ENCODE results near the gene XKR8.

Gene XKR8, protein sequence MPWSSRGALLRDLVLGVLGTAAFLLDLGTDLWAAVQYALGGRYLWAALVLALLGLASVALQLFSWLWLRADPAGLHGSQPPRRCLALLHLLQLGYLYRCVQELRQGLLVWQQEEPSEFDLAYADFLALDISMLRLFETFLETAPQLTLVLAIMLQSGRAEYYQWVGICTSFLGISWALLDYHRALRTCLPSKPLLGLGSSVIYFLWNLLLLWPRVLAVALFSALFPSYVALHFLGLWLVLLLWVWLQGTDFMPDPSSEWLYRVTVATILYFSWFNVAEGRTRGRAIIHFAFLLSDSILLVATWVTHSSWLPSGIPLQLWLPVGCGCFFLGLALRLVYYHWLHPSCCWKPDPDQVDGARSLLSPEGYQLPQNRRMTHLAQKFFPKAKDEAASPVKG

DNA sequence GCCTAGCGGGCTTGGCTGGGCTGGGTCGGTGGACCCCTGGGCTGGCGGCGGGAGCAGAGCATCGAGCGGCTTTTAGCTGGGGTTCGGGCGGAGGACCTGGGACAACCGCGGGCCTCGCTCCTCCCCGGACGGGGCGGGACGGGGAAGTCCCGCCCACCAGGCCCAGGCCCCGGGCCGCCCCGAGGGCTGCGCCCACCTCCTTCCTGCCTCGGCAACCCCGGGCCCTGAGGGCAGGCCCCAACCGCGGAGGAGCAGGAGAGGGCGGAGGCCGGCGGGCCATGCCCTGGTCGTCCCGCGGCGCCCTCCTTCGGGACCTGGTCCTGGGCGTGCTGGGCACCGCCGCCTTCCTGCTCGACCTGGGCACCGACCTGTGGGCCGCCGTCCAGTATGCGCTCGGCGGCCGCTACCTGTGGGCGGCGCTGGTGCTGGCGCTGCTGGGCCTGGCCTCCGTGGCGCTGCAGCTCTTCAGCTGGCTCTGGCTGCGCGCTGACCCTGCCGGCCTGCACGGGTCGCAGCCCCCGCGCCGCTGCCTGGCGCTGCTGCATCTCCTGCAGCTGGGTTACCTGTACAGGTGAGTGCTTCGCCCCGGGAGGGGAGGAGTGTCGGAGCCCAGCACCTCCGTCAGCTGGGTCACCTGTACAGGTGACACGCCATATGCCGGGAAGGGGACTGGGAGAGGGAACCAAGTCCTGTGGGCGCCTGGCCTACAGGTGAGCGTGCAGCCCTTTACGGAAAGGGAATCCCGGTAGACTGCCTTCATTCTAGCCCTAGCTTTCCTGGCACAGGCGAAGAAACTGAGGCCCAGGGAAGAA, at the start of gene XKR8:
Gene XKR8 (plus strand): TSS at position 182 of the 812 bp plus-strand sequence. CDS start 97 bp downstream, at position 279.
- DNase-seq: peak; percentile 85 to 91

DNA sequence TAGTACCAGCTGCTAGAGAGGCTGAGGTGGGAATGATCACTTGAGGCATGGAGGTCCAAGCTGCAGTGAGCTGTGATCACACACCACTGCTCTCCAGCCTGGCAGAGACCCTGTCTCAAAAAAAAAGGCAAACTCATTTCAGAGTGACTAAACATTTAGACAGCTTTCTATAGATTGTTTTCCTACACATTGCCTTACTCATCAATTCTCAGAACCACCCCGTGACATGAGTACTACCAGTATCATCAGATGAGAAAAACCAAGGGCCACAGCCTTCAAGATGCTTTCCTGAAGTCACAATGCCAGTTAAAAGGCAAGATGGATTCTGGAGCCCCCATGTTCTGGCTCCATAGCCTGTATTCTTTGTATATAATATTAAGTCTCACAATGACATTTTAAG, 47.3 kb upstream of the XKR8 start:
- peak in 1 of 2 experiments; percentile 34 for DNase-seq

DNA sequence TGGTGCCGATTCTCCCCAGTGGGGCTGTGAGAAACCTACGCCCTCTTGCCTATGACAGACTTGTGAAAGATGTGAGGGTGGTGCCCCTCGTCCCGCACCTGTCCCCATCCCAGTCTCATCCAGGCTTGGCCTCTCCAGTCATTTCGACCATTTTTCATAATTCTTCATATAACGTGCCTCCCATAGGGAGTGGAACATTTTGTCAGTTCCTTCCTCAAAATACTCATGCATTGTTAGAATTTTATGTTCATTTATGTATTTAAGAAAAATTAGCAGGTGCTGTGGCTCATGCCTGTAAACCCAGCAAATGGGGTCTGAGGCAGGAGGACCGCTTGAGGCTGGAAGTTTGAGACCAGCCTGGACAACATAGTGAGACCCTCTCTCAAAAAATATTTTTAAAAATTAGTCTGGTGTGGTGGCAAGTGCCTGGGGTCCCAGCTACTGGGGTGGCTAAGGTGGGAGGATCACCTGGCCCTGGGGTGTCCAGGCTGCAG, 44.6 kb upstream of the XKR8 start:
- DNase-seq: no peak

DNA sequence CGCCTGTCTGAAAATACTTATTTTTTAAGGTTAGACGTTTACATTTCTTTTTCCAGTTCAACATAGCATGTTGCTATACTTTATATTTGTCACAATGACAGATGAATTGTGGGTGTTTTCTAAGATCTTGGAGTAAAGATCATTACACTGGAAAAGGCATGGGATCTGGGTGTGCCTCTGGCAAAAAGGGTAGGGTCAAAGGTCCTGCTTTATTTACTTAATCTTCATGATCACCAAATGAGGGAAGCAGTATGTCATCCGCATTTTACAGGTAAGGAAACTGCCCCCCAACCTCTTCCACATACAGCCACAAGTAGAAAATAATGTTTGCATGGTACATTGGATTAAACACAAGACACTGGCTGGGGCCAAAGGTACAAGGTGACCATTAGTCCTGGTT, 37.5 kb upstream of the XKR8 start:
- DNase-seq: no peak

DNA sequence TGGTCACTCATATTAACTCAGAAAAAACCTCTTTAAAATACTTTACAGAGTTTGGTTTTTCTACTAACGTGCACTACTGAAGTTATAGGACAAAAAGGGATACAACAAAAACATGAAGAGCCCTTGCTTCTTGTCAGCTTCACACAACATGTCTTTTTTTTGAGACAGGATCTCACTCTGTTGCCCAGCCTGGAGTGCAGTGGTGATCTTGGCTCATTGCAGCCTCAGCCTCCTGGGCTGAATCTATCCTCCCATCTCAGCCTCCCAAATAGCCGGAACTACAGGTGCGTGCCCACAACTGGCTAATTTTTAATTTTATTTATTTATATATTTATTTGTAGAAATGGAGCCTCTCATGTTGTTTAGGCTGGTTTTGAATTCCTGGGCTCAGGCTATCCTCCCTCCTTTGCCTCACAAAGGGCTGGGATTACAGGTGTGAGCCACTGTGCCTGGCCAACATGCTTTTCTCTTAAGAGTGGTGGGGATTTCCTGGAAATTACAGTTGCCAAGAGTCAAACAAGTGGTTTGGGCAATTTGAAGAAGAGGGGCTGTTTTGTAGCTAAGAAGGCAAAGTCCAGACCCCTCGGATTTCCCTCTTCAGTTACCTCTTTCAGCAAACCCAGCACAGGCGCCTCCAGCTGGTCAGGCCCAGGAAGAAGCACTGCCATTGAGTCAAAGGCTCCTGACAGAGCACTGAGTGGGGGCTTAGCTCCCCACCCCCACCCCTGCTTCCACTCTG, 31.4 kb upstream of the XKR8 start:
- DNase-seq: no peak

DNA sequence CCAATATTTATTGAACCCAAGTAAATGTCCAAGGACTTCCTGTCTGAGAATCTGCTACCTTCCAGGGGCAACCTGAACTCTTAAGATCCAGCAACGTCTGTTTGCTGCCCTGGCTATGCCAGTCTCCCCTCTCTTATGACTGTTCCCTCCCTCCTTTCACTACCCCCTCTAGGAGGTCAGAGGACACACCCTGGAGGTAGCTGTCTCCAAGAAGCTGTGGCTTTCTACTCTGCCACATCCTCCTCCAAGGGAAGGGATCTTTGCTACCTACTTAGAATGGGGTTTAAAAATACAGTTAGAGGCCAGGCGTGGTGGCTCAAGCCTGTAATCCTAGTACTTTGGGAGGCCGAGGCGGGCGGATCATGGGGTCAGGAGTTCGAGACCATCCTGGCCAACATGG, 28.6 kb upstream of the XKR8 start:
- no peak for DNase-seq

DNA sequence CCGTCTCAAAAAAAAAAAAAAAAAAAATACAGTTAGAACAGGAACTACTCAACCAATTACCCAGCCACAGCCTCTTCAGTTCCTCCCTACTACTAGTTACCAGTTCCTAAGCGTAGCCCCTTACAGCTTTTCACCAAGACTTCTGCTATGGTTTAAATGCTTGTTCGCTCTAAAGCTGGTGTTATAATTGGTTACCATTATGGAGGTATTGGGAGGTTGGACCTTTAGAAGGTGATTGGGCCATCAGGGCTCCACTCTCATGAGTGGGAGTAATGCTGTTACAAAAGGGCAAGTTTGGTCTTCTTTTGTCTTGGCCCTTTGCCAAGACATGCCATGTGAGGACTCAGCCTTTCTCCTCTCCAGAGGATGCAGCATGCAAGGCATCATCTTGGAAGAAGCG, 28.0 kb upstream of the XKR8 start:
- no peak for DNase-seq

DNA sequence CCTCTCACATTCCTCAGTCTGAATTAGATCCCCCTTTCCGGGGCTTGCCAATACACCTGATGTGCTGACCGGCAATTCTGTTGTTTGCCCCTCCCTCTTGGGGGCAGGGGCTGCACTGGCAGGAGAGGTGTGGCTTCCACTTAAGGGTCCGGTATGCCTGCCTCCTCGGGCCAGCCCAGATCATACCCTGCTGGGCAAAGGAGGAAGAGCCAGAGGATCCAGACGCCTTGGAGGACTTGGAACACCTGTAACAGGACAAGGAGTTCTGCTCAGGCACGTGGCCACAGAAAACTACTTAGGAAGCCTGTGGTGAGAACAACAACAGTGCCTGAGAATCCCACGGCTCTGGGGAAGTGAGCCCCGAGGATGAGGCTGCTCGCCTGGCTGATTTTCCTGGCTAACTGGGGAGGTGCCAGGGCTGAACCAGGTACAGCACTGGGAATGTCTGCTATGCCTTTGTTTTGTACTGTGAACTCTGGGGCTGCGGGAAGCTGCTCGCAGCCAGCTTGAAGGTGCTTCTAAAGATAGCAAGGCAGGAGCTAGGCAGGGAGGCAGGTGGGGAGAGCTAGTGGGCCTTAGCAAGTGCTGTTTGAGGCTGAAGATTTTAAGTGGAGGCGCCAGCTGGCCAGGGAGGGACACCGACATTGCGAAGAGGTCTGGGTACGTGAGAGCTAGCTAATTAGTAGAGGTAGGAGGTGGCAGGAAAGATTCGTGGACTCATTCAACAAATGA, 24.8 kb upstream of the XKR8 start, which contains the start of gene SMPDL3B:
Gene SMPDL3B (plus strand): TSS at position 183 of the 732 bp plus-strand sequence. CDS start 184 bp downstream, at position 367.
- DNase-seq: peak; percentile 30 to 34

DNA sequence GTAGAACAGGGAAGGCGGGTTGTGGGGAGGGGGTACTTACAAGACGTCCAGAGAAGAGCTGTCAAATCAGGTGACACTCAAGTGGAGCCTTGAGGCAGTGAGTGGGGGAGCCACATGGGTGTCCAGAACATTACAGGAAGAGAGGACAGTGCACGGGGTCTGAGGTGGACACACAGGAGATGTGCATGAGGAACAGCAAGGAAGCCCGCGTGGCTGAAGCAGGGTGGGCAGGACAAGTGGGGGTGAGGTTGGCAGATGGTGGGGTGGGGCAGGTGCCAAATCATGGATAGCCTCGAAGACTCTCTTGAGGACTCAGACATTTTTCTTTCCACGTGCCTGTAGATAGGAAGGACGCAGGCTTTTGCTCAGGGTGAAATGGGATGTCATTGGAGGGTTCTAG, 24.1 kb upstream of the XKR8 start:
- no peak for DNase-seq

DNA sequence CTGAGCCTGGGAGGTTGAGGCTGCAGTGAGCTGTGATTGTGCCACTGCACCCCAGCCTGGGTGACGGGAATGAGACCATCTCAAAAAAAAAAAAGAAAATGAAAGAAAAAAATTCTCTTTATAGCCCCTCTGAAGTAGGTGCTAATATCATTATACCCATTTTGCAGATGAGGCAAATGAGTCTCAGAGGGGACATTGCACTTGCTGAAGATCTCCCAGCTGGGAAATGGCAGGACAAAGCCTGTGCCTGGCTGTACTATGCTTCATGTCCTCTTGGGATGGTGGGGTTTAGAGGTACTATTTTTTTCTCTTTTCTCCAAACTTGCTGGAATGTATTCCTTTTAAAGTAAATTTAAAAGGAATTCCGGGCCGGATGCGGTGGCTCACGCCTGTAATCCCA, 23.4 kb upstream of the XKR8 start:
- no peak for DNase-seq

DNA sequence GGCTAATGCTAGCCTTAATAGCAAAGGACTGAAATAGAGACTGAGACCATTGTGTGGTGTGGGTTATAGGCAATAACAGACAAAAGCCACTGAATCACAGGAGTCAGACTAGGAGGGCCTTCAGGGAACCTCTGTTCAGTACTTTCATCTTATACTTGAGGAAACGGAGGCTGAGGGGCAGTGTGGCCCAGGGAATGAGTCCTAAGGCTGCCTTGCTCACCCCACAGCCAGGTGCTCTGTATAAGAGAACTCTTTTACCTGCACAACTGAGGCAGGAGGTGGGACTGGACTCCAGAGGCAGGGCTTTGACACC, 22.3 kb upstream of the XKR8 start:
- no peak for DNase-seq

DNA sequence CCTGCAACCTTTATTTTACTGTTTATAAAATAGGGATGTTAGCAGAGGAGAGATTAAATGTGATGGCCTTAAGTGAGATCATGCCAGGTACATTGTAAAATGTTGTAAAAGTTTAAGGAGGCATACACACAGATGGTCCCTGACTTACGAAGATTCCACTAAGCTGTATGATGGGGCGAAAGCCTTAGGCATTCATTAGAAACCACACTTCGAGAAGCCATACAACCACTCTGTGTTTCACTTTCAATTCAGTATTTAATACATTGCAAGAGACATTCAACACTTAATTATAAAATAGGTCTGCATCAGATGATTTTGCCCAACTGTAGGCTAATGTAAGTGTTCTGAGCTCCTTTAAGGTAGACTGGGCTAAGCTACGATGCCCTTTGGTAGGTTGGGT, 21.3 kb upstream of the XKR8 start:
- no peak for DNase-seq

DNA sequence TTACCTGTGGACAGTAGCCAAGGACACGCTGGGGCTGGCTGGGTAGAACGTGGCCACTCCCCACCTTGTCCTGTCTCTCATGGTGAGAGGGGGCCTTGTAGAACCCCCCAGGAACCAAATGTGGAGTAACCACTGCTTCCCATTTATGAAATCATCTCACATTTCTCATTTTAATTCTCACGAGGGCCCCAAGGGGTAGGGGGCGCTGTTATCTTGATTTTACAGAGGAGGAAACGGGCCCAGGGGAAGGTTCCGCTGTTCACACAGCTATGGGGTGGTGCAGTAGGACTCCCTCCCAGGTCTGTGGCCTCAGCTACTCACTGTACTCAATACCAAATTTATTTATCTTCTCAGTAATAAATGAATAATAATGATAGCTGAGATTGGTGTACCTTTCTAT, 19.5 kb upstream of the XKR8 start:
- peak; percentile 81 to 84 for DNase-seq

DNA sequence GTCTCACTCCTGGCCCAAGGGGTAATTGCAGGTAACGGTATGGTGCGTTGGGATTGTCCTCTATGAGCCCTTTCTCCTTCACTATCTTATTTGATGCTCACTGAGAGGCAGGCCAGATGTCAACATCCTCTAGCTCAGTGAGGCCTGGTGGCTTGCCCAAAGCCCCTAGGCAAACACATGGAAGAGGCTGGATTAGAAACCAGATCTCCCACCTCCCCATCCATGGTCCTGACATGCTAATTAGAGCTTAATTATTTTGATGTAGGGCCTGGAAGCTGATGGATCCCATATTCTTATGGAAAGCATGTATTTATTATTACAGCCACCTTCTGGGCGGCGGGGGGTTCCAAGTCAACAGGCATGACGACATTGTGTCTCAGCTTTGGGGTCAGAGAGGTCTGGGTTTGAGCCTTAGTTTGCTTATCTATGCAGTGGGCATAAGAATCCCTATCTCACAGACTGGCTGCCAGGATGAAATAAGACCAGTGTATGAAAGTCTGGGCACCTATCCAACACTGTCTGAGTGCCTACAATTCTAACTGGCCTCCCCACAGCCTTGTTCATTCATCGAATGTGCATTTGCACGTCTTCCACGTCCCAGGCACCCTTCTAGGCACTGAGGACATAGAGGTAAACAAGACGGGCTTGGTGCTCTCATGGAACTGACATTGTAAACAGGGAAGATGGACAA, 18.8 kb upstream of the XKR8 start:
- DNase-seq: no peak

DNA sequence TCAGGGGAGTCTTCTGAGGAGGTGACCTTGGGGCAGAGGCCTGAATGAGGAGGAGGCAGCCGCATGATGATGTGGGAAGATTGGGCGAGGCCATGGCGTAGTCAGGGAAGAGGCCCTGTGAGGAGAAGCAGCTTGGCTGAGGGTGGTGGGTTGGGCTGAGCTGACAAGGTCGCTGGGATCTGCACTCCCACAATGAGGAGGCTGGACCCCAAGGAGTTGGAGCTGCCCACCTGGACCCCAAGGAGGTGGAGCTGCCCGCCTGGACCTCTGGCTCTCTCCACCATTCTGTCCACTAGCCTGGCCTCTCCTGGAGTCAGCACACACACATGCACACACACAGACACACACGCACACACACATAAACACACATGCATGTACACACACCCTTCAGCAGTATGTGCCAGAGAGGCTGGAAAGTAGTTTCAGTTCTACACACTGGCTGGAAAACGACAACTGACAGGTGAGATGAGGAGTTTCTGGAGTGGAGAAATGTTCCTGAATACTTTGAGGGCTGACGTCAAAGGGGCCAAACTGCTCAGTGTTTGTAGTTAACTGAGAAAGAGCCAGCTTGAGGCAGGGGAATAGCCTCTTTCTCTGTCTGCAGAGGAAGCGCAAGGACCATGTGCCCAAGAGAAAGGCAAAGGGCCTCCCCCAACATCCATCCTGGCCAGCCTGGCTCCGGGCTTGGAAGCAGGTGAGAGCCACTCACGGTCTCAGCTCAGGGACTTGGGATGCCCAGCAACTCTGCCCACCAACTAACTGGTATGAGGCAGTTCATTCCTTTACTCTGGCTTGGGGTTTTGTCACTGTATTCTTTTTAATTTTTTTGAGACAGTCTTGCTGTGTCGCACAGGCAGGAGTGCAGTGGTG, 17.9 kb upstream of the XKR8 start:
- DNase-seq: no peak

DNA sequence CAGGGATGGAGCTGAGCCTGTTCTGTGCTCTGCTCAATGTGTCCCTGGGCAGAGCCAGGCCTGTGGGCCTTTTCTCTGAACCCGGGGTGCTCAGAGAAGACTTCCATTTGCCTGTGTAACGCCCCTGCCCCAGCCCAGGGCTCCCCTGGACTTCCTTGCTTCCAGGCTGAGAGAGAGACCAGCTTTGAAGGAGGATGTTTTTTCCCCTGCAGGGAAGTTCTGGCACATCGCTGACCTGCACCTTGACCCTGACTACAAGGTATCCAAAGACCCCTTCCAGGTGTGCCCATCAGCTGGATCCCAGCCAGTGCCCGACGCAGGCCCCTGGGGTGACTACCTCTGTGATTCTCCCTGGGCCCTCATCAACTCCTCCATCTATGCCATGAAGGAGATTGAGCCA, 14.8 kb upstream of the XKR8 start:
- no peak for DNase-seq

DNA sequence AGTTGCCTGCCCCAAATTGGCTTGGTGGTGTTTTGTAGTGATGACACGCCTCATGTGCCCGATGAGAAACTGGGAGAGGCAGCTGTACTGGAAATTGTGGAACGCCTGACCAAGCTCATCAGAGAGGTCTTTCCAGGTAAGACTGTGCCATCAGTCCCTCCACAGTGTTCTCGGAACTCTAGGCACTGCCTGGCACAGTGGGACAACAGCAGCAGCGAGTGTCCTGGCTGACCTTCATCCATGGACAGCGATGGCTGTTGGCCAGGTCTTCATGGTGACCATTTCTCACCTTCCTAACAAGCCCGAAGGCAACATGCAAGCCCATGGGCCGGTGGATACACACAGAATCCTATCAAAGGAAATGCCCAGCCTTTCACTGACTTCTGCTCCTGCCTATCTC, 10.7 kb upstream of the XKR8 start:
- DNase-seq: no peak

DNA sequence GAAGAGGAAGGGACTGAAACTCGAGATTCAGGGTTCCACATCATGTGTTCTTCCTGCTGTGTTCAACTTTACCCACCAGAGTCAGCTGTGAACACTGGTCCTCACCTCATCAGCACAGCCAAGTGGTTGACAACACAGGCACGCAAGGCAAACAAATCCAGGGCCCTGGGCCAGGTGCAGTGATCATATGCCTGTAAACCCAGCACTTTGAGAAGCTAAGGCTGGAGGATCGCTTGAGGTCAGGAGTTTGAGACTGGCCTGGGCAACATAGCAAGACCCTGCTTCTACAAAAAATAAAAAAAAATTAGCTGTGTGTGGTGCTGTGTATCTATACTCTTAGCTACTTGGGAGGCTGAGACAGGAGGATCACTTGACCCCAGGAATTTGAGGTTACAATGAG, 8.4 kb upstream of the XKR8 start:
- DNase-seq: no peak

DNA sequence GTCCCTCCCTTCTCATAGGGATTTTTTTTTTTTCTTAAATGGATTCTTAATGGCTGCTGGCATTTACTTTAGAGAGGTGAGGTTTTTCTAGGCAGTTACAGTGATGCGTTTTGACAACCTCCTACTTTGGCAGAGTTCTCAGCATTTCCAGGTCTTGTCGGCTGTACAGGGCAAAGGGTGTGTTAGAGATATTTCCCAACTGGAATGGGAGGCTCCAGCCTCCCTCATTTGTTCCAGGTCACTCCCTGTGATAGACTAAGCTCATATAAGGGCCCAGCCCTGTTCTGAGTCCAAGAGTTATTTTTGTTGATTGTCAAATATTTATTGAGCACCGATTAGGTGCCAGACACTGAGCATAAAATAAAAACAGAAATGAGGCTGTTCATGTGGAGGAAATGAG, 7.6 kb upstream of the XKR8 start:
- DNase-seq: no peak

DNA sequence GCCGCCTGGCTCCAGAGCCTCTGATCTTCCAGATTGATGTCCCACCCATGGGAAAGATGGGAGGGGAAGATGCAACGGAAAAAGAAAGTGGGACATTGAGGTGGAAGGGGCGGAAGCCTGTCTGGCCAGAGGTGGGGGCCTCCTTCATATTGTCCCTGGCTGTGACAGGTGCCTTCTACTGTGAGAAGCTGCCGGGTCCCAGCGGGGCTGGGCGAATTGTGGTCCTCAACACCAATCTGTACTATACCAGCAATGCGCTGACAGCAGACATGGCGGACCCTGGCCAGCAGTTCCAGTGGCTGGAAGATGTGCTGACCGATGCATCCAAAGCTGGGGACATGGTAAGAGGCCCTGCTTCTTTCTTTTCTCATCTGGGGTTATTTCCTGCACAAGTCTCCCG, 5.6 kb upstream of the XKR8 start:
- no peak for DNase-seq

DNA sequence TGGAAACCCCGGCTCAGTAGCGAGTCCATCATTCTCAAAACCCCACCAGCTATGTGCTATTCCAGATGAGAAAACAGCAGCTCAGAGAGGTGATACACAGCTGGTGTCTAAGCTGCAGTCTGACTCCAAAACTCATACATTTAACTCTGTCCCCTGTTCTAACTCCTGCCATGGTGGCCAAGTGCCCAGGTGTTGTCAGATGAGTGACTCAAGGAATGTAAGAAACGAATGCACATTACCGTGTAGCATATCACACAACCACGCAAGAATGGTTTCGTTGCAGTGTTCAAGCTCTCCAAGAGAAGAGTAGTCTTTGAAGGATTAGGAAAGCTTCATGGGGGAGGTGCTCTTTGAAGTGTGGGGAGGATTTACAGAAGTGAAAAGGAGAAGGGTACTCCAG, 4.7 kb upstream of the XKR8 start:
- no peak for DNase-seq
